SW480 (cell line): ENCODE data around the gene ADGRD1.

Experiments
- DNase-seq: peaks from one replicate; pipeline ENCODE4 v3.0.0-alpha.2; 2016; ENCODE audit warnings: low spot score

ADGRD1 gene

GRCh38 chr12:131090274-131091210 is 136.8 kb downstream of the ADGRD1 start:
- DNase-seq: peak; percentile 50

- DNase-seq: peak; percentile 21
Observed at GRCh38 chr12:131091413-131091975, 137.8 kb downstream of the ADGRD1 start.

- DNase-seq: no peak
Observed at GRCh38 chr12:131091976-131092691, 138.4 kb downstream of the ADGRD1 start.

- peak; percentile 65 for DNase-seq
Observed at GRCh38 chr12:131092901-131093603, 139.3 kb downstream of the ADGRD1 start.

- DNase-seq: no peak
Observed at GRCh38 chr12:131093604-131093955, 139.9 kb downstream of the ADGRD1 start.

GRCh38 chr12:131093971-131094830 is 140.5 kb downstream of the ADGRD1 start:
- no peak for DNase-seq

- DNase-seq: no peak
Observed at GRCh38 chr12:131094831-131095805, 141.4 kb downstream of the ADGRD1 start.

GRCh38 chr12:131095826-131096680 is 142.3 kb downstream of the ADGRD1 start:
- no peak for DNase-seq

GRCh38 chr12:131096681-131097181 is 143.0 kb downstream of the ADGRD1 start:
- DNase-seq: no peak

- DNase-seq: no peak
Observed at GRCh38 chr12:131097202-131098177, 143.8 kb downstream of the ADGRD1 start.

GRCh38 chr12:131098178-131098981 is 144.7 kb downstream of the ADGRD1 start:
- no peak for DNase-seq

- DNase-seq: no peak
Observed at GRCh38 chr12:131100031-131100674, 146.4 kb downstream of the ADGRD1 start.

GRCh38 chr12:131101006-131101405 is 147.3 kb downstream of the ADGRD1 start:
- DNase-seq: no peak

GRCh38 chr12:131101703-131102492 is 148.2 kb downstream of the ADGRD1 start:
- DNase-seq: no peak

GRCh38 chr12:131102493-131102931 is 148.8 kb downstream of the ADGRD1 start:
- no peak for DNase-seq
